Measurements from ENCODE around the gene EBLN1.
"Not testable (repeated sequence)": the region's sequence is repeated elsewhere in the genome, so short reads cannot be mapped to it uniquely, and the experiment has no call there.

The EBLN1 gene

DNA sequence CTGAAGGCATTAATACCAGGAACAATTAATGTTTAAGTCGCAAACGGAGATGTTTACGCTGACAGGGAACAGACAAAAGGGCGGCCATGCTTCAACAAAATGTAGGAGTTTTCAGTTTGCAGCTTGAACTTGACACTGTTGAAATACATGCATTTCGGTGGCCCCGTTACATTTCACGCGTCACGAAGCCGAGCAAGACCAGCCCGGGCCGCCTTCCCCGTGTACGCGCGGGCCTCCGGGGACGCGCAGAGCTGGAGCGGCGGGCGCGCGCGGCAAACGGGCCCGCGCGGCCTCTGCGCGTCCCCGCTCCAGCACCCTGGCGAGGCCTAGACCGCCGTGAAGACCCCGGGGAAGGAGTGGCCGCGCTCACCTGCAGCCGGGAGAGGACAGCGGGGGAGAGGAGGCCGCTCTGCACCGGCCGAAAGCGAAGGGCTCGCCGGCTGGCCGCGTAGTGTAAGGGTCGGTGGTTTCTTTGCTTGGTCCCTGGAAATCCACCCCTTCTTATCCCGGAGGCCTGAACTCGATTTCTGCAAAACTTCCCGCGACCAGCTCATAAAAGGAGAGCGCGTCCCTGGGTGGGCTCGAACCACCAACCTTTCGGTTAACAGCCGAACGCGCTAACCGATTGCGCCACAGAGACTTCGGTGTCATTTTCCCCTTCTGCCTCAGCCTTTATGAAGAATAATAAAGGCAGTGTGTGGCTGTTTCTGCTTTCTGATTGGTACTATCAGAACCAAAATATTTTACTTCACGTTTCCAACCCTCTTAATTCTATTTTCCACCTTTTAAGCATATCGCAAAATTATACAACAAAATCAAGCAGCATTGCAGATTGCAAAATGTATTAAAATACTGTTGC is 11.4 kb upstream of the EBLN1 start:
- in situ Hi-C loops (cut with MboI; ENCODE audit: low sequenced_read_pairs) = no loop called here

DNA sequence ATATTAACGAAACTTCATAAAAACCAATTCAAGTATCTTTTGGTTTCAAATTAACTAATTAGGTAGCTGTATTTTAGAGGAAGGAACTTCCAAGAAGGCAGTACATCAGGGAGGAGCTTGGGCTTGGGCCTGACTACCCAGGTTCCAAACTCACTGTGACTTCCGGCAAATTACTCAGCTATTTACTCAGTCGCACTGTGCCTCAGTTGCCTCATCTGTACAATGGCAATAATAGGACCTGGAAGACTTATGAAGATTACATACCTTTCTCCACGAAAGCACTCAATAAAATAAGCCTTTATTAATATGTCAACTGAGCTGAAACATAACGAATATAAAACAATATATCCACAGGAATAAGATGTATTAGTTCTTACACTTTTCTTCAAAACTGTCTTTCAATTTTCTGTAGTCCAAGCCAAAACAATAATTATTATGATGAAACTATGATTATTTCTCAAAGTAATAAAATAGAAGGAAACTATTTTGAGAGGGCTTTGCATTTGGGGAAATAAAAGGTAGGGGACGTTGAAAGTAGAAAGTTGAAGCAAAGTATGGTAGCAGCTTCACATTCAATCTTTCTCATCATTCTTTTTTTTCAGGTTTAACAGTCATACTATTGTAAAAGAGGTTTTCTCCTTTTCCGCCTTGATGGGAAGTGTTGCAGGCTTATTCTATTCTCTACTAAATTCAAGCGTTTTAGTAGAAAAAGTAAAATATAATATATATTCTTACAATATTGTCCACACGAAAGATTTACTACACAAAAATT is 10.5 kb upstream of the EBLN1 start:
- in situ Hi-C loops (cut with MboI; ENCODE audit: low sequenced_read_pairs) = no loop called here

GRCh38 chr10:22226599-22226998 is 8.8 kb upstream of the EBLN1 start:
- in situ Hi-C loops (cut with MboI; ENCODE audit: low sequenced_read_pairs) = no loop called here

DNA sequence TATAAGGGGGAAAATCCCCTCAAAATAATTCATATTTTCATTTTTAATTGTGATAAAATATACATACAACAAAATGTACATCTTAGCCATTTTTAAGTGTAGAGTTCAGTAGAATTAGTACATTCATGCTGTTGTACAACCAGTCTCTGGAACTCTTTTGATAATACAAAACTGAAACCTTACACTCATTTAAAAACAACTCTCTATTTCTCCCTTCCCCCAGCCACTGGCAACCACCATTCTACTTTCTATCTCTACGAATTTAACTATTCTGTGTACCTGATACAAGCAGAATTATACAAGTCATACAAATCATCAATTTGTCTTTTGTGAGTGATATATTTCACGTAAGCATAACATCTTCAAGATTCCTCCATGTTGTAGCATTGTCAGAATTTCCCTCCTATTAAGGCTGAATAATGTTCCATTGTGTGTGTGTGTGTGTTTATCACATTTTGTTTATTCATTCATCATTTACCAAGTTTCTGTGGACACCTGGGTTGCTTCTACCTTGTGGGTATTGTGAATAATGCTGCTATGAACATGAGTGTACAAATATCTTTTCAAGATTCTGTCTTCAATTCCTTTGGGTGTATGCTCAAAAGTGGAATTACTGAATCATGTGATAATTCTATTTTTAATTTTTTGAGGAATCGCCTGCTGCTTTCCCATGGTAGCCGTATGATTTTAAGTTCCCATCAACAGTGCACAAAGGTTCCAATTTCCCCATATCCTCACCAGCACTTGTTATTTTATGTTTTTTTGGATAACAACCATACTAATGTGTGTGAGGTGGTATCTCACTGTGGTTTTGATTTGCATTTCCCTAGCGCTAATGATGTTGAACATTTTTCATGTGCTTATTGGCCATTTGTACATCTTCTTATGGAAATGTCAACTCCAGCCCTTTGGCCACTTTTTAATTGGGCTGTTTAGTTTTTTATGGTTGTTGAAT is 4.7 kb upstream of the EBLN1 start:
- in situ Hi-C loops (cut with MboI; ENCODE audit: low sequenced_read_pairs) = no loop called here

GRCh38 chr10:22219308-22219707 is 1.5 kb upstream of the EBLN1 start:
- in situ Hi-C loops (cut with MboI; ENCODE audit: low sequenced_read_pairs) = no loop called here

DNA sequence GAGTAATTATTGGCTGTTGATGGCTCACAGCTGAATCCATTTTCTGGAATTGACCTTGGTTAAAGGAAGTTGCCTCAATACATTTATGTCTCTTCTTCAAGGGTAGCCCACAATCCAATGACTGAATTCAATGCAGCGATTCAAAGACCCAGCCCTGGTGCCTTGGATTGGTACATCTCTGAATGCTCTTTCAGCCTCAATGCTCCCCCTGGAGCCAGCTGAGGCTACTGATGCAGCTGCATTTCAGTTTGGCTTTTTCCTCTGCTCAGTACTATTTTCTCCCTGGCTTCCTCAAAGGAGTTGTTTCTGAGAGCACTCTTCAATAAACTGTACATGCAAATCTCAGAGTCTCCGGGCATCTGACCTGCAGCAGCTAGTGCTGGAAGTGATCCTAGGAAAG is 633 bp upstream of the EBLN1 start:
- in situ Hi-C loops (cut with MboI; ENCODE audit: low sequenced_read_pairs) = no loop called here

GRCh38 chr10:22217084-22217483 is 731 bp downstream of the EBLN1 start:
- in situ Hi-C loops (cut with MboI; ENCODE audit: low sequenced_read_pairs) = not testable (repeated sequence)

DNA sequence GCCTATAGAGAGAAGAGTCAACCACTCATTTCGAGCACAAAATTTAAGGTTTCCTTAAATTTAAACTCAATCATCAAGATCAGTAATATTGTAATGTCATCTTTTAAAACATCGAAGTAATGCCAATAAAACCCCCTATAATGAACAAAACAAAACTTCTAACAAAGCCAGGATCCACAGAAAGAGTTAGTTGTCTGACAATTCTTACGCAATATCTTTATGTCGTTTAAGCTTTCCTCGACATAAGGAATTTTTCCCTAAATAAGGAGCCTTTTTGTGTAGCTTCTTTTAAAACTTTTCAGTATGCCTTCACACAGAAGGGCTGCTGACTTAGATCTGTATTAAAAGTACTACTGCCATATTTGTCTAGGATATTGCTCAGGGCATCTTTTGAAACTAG is 7.5 kb downstream of the EBLN1 start:
- in situ Hi-C loops (cut with MboI; ENCODE audit: low sequenced_read_pairs) = no loop called here

GRCh38 chr10:22193945-22194344 is 23.9 kb downstream of the EBLN1 start:
- in situ Hi-C loops (cut with MboI; ENCODE audit: low sequenced_read_pairs) = no loop called here

DNA sequence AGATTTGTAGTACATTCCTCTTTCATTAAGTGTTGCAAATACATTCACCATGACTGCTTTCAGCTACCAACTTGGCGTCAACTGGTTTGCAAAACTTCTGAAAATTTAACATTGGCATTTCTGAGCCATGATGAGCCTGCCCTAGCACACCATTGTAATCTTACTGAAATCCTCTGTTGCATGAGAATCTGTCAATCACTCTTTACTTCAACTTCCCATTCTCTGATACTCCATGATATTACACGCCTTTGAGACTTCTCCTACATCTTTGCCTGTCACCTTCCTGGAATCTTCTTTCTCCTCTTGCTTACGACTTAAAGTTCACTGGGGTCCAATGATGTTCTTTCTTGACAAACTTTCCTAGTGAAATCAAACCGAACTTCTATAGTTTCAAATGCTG is 32.2 kb downstream of the EBLN1 start:
- in situ Hi-C loops (cut with MboI; ENCODE audit: low sequenced_read_pairs) = no loop called here

DNA sequence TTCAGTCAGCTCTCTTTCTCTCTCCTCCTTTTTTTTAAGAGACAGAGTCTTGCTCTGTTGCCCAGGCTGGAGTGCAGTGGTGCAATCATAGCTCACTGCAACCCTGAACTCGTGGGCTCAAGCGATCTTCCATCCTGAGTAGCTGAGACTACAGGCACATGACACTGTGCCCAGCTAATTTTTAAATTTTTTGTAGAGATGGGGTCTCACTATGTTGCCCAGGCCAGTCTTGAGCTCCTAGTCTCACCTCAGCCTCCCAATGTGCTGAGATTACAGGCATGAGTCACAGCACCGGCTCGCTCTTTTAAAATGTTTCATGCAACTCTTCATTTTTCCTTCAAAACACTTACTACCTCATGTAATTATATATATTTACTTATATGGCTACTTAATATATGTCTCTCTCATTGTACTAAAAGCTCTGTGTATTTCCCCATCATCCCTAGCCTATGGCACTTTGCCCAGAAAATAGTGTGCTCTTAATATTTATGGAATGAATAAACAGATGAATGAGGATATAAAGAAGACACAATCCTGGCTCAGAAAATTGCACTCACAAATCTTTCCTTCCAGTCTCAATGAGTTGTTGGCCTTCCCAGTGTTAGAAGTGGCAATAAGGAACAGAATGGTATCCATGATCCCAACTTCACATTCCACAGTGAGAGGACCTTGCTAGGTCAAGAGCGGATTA is 33.9 kb downstream of the EBLN1 start:
- in situ Hi-C loops (cut with MboI; ENCODE audit: low sequenced_read_pairs) = no loop called here

GRCh38 chr10:22180724-22181123 is 37.1 kb downstream of the EBLN1 start:
- in situ Hi-C loops (cut with MboI; ENCODE audit: low sequenced_read_pairs) = no loop called here

- in situ Hi-C loops (cut with MboI; ENCODE audit: low sequenced_read_pairs) = no loop called here
Measured at GRCh38 chr10:22174442-22174841, 43.4 kb downstream of the EBLN1 start.

GRCh38 chr10:22171131-22171530 is 46.7 kb downstream of the EBLN1 start:
- in situ Hi-C loops (cut with MboI; ENCODE audit: low sequenced_read_pairs) = no loop called here

DNA sequence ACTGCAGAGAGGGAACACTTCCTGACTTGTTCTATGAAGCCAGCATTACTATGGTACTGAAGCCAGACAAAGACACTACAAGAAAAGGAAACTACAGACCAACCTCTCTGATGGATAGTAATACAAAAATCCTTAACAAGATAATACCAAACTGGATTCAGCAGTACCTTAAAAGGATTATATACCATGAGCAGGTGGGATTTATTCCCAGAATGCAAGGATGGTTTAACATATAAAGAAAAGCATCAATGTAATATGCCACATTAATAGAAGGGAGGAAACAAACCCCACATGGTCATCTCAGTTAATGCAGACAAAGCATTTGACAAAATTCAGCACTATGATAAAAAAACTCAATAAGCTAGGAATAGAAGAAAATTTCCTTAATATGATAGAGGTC is 47.2 kb downstream of the EBLN1 start:
- in situ Hi-C loops (cut with MboI; ENCODE audit: low sequenced_read_pairs) = no loop called here

GRCh38 chr10:22159979-22160378 is 57.8 kb downstream of the EBLN1 start:
- in situ Hi-C loops (cut with MboI; ENCODE audit: low sequenced_read_pairs) = no loop called here

GRCh38 chr10:22159180-22159579 is 58.6 kb downstream of the EBLN1 start:
- in situ Hi-C loops (cut with MboI; ENCODE audit: low sequenced_read_pairs) = no loop called here

Data from HL-60/S4 treated with retinoic acid at 250 ng/mL for 4 days and 3 days (cell line).